Heart left ventricle (tissue), 13 donors: ENCODE data around the gene KIF26B.

Experiments used
- CTCF ChIP-seq, 12 donors: fragments of 200-600 bp; sonication (generic) in 4 of 12; IDR thresholded peaks; one replicate each; pipeline versions ENCODE4 v1.5.0 to v1.8.0; 2018 to 2022; ENCODE audit warnings: antibody characterized with exemption in 12 of 12, mild to moderate bottlenecking in 5 of 12
- POLR2A ChIP-seq, 2 donors: fragments of 450-650 bp; IDR thresholded peaks; one replicate each; pipeline ENCODE4 v1.6.1; 2017; ENCODE audit warnings: antibody characterized with exemption in 2 of 2, mild to moderate bottlenecking in 2 of 2, moderate library complexity in 2 of 2
- donor health status: ischemic (EF 13 %, LVEDD 7.1; RV severe dilation, severe dysfunction).
- donor health status: DM: no; HTN: yes; CAD: no.
- donor health status: DM: no; HTN: no; CAD: no.
- donor health status: ischemic (EF 25% LVEDD 6.9; RV normal size, moderate dysfunction).
- donor health status: ischemic (EF 25% LVEDD 5.7; RV mildly dilated, moderate dysfunction).
- donor health status: ischemic (EF 35%, LVEDD 5.7; RV mildly dilated, moderate dysfunction).
- donor health status: nonischemic (EF 11% LVEDD 7.7; RV severe dilation, severe dysfunction).
- donor health status: DM: yes; HTN: yes; CAD: no.
- donor health status: PGD.
- donor health status: ischemic (EF 29% LVEDD 5.4; RV normal size, mild dysfunction).
- donor health status: nonischemic (EF 23%, LVEDD 6.1; RV moderate dilation, normal function).

- TF ChIP-seq CTCF (IDR thresholded peaks at IDR 0.05) (no peak), POLR2A (IDR thresholded peaks at IDR 0.05) (no peak)
Observed at GRCh38 chr1:245698116-245698515, 543.3 kb downstream of the KIF26B start.
